GM23338 (cell line): ENCODE measurements around the gene KRTAP4-11. TPM values are rescaled to one million over a fixed set of nuclear protein-coding genes. Genes with fewer than 3 reads are reported as not detected.

Experiments used
- ATAC-seq: fragments of 200-7000 bp; cut with Tn5 transposase; 3 replicates; pipeline ENCODE4 v1.9.1; 2020
- DNase-seq: peaks from one replicate; pipeline ENCODE4 v3.0.0-alpha.2; 2015; ENCODE audit warnings: low spot score
- H2AFZ ChIP-seq: fragments of 200-600 bp; sonication (generic); 2 replicates; pipeline ENCODE4 v1.8.0; 2016; ENCODE audit warnings: antibody characterized with exemption, mild to moderate bottlenecking, moderate library complexity
- H3F3A ChIP-seq: fragments of 200-600 bp; sonication (generic); replicated peaks from 2 replicates; pipeline ENCODE4 v1.8.0; 2017; ENCODE audit warnings: antibody characterized with exemption, mixed run types, low read depth
- H3K27ac ChIP-seq: fragments of 200-600 bp; sonication (generic); 2 replicates; pipeline ENCODE4 v1.6.1; 2016; ENCODE audit warnings: low read depth
- H3K27me3 ChIP-seq: fragments of 200-600 bp; sonication (generic); 2 replicates; pipeline ENCODE4 v1.8.0; 2016; ENCODE audit warnings: mild to moderate bottlenecking, mixed run types, moderate library complexity; ENCODE audit not compliant: insufficient read depth
- H3K36me3 ChIP-seq: fragments of 200-600 bp; sonication (generic); 2 replicates; pipeline ENCODE4 v1.8.0; 2016; ENCODE audit warnings: mild to moderate bottlenecking; ENCODE audit not compliant: insufficient read depth
- H3K4me1 ChIP-seq: fragments of 200-600 bp; sonication (generic); 2 replicates; pipeline ENCODE4 v1.8.0; 2016; ENCODE audit warnings: mild to moderate bottlenecking, moderate library complexity; ENCODE audit not compliant: insufficient read depth
- H3K4me2 ChIP-seq: fragments of 200-600 bp; sonication (generic); 2 replicates; pipeline ENCODE4 v1.7.1; 2017; ENCODE audit warnings: mixed run types
- H3K4me3 ChIP-seq: fragments of 200-600 bp; sonication (generic); 2 replicates; pipeline ENCODE4 v1.6.1; 2016; ENCODE audit warnings: mixed run types
- H3K79me2 ChIP-seq: fragments of 200-600 bp; sonication (generic); replicated peaks from 2 replicates; pipeline ENCODE4 v1.8.0; 2017; ENCODE audit warnings: mild to moderate bottlenecking; ENCODE audit not compliant: insufficient read depth
- H3K9me2 ChIP-seq: fragments of 200-600 bp; sonication (generic); 2 replicates; pipeline ENCODE4 v1.8.0; 2017; ENCODE audit not compliant: insufficient read depth
- H4K20me1 ChIP-seq: fragments of 200-600 bp; sonication (generic); replicated peaks from 2 replicates; pipeline ENCODE4 v1.8.0; 2017; ENCODE audit warnings: mild to moderate bottlenecking; ENCODE audit not compliant: insufficient read depth
- H3K27ac Mint-ChIP-seq: 2 replicates; pipeline ENCODE4 v1.8.0; 2020; ENCODE audit warnings: inconsistent platforms, mild to moderate bottlenecking, moderate library complexity, mixed read lengths
- H3K27me3 Mint-ChIP-seq: 3 replicates; pipeline ENCODE4 v1.8.0; 2022; ENCODE audit warnings: low read depth, mild to moderate bottlenecking, moderate library complexity, mixed read lengths, inconsistent platforms; ENCODE audit not compliant: insufficient read depth, poor library complexity
- H3K36me3 Mint-ChIP-seq: 3 replicates; pipeline ENCODE4 v1.8.0; 2021; ENCODE audit warnings: low read depth, mild to moderate bottlenecking, inconsistent platforms, moderate library complexity, mixed read lengths
- H3K4me1 Mint-ChIP-seq: 3 replicates; pipeline ENCODE4 v1.8.0; 2020; ENCODE audit warnings: mild to moderate bottlenecking, inconsistent platforms, mixed read lengths
- H3K4me3 Mint-ChIP-seq: 3 replicates; pipeline ENCODE4 v1.8.0; 2021; ENCODE audit warnings: moderate library complexity, mild to moderate bottlenecking, inconsistent platforms, mixed read lengths
- H3K9me3 Mint-ChIP-seq: 3 replicates; pipeline ENCODE4 v1.8.0; 2020; ENCODE audit warnings: moderate library complexity, mild to moderate bottlenecking, inconsistent platforms, mixed read lengths
- CREB1 ChIP-seq: fragments of 250-450 bp; sonication (Bioruptor Pico); IDR thresholded peaks from 2 replicates; pipeline ENCODE4 v1.5.0; 2020; ENCODE audit warnings: low read depth, mild to moderate bottlenecking, moderate library complexity
- EZH2 ChIP-seq: fragments of 200-600 bp; sonication (generic); IDR thresholded peaks from one replicate; pipeline ENCODE4 v1.8.0; 2017; ENCODE audit warnings: antibody characterized with exemption, mild to moderate bottlenecking, low read depth; ENCODE audit not compliant: unreplicated experiment
- EZH2phosphoT487 ChIP-seq: fragments of 200-600 bp; sonication (generic); IDR thresholded peaks from one replicate; pipeline ENCODE4 v1.8.1; 2018; ENCODE audit warnings: antibody characterized with exemption; ENCODE audit not compliant: unreplicated experiment
- JUNB ChIP-seq: IDR thresholded peaks from one replicate; pipeline ENCODE4 v1.6.1; 2016; ENCODE audit warnings: antibody characterized with exemption; ENCODE audit not compliant: unreplicated experiment
- NANOG ChIP-seq: IDR thresholded peaks from 2 replicates; pipeline ENCODE4 v1.6.1; 2016; ENCODE audit warnings: antibody characterized with exemption, borderline replicate concordance
- POLR2AphosphoS5 ChIP-seq: IDR thresholded peaks from 2 replicates; pipeline ENCODE4 v1.6.1; 2016; ENCODE audit warnings: antibody characterized with exemption, low read depth
- STAT1 ChIP-seq: IDR thresholded peaks from one replicate; pipeline ENCODE4 v1.6.1; 2016; ENCODE audit warnings: antibody characterized with exemption; ENCODE audit not compliant: unreplicated experiment
- ZNF114 ChIP-seq: fragments of 250-450 bp; sonication (Bioruptor Pico); IDR thresholded peaks from 2 replicates; pipeline ENCODE4 v1.5.0; 2020; ENCODE audit warnings: mild to moderate bottlenecking, moderate library complexity
- ZNF331 ChIP-seq: fragments of 250-450 bp; sonication (Bioruptor Pico); IDR thresholded peaks from 2 replicates; pipeline ENCODE4 v1.5.0; 2020; ENCODE audit warnings: low read depth, mild to moderate bottlenecking, moderate library complexity
- polyA plus RNA-seq: library from polyadenylated mRNA; unstranded; fragments of >200 nt; fragmentation: Nextera tagmentation; extraction: Ambion mirVana; gene quantifications from 2 replicates; pipeline ENCODE4 v1.2.1, GENCODE V29; 2016
- total RNA-seq: library from RNA; depleted of rRNA; stranded (reverse); fragments of >200 nt; shearing (Covaris generic); gene quantifications from 2 replicates; pipeline ENCODE4 v1.2.3, GENCODE V29; 2014
- TF ChIP-seq, protein P1 (sequence below): IDR thresholded peaks from 2 replicates; pipeline ENCODE4 v1.6.1; 2016; ENCODE audit warnings: antibody characterized with exemption
- TF ChIP-seq, protein P2 (sequence below): IDR thresholded peaks from one replicate; pipeline ENCODE4 v1.6.1; 2018; ENCODE audit warnings: antibody characterized with exemption; ENCODE audit not compliant: unreplicated experiment
- TF ChIP-seq, protein P3 (sequence below), 2 experiments: fragments of 200-600 bp in 1 of 2; sonication (generic) in 1 of 2; conservative IDR thresholded peaks; 2 replicates each; pipeline versions ENCODE4 v1.5.1 to v1.6.1; 2016 to 2017; ENCODE audit warnings: antibody characterized with exemption in 2 of 2, low read depth in 2 of 2, mild to moderate bottlenecking in 2 of 2, moderate library complexity in 1 of 2
- TF ChIP-seq, protein P4 (sequence below): fragments of 250-450 bp; sonication (Bioruptor Pico); IDR thresholded peaks from 2 replicates; pipeline ENCODE4 v1.5.0; 2020; ENCODE audit warnings: mild to moderate bottlenecking, moderate library complexity

The KRTAP4-11 gene
- total and polyA plus RNA-seq, 2 experiments from 2014 or later, result not detected

DNA sequence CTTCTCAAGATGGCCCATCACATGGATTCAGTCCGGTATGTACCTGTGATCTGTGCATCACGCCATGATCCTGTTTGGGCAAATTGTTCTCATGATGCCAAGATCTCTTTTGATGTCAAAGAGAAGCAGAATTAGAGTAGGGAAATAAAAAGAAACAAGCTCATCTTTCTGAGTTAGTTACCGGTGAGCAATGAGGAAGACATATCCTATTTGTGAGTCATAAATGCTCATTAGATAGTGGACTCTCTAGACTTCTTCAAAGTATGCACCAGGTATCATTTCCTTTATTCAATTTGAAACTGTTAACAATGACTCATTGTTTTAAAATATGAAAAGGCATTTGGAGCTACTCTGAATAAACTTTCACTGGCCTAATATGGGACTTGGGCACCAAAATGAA is 13.8 kb upstream of the KRTAP4-11 start:
- Histone ChIP-seq H3K27ac (no peak overlapping the region), H2AFZ (no peak overlapping the region), H3K79me2 (no peaks in the 10 kb centered on the region), H3K36me3 (no peaks in the 10 kb centered on the region), H3K4me3 (no peak overlapping the region), H3K4me1 (no peaks in the 10 kb centered on the region), H3K4me2 (no peak overlapping the region), H4K20me1 (no peaks in the 10 kb centered on the region), H3K9me2 (no peaks in the 10 kb centered on the region), H3K27me3 (no peaks in the 10 kb centered on the region), H3F3A (no peaks in the 10 kb centered on the region)
- Mint-ChIP-seq H3K4me1 (no peaks in the 10 kb centered on the region), H3K36me3 (no peaks in the 10 kb centered on the region), H3K27me3 (peaks cover 2% of the 10 kb centered on the region), H3K27ac (no peak overlapping the region), H3K9me3 (no peaks in the 10 kb centered on the region; the same call in 2 of the 3 replicates), H3K4me3 (no peak overlapping the region)
- no peak for ATAC-seq
- DNase-seq, result no peak
- TF ChIP-seq CREB1 (CRISPR knock-in tag), result no peak
- no peak for TF ChIP-seq ZNF114 (CRISPR knock-in tag)
- no peak for TF ChIP-seq ZNF331 (CRISPR knock-in tag)
- TF ChIP-seq NANOG, result no peak
- no peak for TF ChIP-seq STAT1
- no peak for TF ChIP-seq EZH2
- TF ChIP-seq, protein P1, sequence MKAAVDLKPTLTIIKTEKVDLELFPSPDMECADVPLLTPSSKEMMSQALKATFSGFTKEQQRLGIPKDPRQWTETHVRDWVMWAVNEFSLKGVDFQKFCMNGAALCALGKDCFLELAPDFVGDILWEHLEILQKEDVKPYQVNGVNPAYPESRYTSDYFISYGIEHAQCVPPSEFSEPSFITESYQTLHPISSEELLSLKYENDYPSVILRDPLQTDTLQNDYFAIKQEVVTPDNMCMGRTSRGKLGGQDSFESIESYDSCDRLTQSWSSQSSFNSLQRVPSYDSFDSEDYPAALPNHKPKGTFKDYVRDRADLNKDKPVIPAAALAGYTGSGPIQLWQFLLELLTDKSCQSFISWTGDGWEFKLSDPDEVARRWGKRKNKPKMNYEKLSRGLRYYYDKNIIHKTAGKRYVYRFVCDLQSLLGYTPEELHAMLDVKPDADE, result no peak
- TF ChIP-seq, protein P2, sequence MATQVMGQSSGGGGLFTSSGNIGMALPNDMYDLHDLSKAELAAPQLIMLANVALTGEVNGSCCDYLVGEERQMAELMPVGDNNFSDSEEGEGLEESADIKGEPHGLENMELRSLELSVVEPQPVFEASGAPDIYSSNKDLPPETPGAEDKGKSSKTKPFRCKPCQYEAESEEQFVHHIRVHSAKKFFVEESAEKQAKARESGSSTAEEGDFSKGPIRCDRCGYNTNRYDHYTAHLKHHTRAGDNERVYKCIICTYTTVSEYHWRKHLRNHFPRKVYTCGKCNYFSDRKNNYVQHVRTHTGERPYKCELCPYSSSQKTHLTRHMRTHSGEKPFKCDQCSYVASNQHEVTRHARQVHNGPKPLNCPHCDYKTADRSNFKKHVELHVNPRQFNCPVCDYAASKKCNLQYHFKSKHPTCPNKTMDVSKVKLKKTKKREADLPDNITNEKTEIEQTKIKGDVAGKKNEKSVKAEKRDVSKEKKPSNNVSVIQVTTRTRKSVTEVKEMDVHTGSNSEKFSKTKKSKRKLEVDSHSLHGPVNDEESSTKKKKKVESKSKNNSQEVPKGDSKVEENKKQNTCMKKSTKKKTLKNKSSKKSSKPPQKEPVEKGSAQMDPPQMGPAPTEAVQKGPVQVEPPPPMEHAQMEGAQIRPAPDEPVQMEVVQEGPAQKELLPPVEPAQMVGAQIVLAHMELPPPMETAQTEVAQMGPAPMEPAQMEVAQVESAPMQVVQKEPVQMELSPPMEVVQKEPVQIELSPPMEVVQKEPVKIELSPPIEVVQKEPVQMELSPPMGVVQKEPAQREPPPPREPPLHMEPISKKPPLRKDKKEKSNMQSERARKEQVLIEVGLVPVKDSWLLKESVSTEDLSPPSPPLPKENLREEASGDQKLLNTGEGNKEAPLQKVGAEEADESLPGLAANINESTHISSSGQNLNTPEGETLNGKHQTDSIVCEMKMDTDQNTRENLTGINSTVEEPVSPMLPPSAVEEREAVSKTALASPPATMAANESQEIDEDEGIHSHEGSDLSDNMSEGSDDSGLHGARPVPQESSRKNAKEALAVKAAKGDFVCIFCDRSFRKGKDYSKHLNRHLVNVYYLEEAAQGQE, result no peak
- TF ChIP-seq, protein P3, sequence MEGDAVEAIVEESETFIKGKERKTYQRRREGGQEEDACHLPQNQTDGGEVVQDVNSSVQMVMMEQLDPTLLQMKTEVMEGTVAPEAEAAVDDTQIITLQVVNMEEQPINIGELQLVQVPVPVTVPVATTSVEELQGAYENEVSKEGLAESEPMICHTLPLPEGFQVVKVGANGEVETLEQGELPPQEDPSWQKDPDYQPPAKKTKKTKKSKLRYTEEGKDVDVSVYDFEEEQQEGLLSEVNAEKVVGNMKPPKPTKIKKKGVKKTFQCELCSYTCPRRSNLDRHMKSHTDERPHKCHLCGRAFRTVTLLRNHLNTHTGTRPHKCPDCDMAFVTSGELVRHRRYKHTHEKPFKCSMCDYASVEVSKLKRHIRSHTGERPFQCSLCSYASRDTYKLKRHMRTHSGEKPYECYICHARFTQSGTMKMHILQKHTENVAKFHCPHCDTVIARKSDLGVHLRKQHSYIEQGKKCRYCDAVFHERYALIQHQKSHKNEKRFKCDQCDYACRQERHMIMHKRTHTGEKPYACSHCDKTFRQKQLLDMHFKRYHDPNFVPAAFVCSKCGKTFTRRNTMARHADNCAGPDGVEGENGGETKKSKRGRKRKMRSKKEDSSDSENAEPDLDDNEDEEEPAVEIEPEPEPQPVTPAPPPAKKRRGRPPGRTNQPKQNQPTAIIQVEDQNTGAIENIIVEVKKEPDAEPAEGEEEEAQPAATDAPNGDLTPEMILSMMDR (conservative IDR thresholded peaks at IDR 0.05; ENCODE audit: low read depth in 2 of 2), result no peak
- no peak for TF ChIP-seq POLR2AphosphoS5
- TF ChIP-seq JUNB, result no peak
- TF ChIP-seq, protein P4, sequence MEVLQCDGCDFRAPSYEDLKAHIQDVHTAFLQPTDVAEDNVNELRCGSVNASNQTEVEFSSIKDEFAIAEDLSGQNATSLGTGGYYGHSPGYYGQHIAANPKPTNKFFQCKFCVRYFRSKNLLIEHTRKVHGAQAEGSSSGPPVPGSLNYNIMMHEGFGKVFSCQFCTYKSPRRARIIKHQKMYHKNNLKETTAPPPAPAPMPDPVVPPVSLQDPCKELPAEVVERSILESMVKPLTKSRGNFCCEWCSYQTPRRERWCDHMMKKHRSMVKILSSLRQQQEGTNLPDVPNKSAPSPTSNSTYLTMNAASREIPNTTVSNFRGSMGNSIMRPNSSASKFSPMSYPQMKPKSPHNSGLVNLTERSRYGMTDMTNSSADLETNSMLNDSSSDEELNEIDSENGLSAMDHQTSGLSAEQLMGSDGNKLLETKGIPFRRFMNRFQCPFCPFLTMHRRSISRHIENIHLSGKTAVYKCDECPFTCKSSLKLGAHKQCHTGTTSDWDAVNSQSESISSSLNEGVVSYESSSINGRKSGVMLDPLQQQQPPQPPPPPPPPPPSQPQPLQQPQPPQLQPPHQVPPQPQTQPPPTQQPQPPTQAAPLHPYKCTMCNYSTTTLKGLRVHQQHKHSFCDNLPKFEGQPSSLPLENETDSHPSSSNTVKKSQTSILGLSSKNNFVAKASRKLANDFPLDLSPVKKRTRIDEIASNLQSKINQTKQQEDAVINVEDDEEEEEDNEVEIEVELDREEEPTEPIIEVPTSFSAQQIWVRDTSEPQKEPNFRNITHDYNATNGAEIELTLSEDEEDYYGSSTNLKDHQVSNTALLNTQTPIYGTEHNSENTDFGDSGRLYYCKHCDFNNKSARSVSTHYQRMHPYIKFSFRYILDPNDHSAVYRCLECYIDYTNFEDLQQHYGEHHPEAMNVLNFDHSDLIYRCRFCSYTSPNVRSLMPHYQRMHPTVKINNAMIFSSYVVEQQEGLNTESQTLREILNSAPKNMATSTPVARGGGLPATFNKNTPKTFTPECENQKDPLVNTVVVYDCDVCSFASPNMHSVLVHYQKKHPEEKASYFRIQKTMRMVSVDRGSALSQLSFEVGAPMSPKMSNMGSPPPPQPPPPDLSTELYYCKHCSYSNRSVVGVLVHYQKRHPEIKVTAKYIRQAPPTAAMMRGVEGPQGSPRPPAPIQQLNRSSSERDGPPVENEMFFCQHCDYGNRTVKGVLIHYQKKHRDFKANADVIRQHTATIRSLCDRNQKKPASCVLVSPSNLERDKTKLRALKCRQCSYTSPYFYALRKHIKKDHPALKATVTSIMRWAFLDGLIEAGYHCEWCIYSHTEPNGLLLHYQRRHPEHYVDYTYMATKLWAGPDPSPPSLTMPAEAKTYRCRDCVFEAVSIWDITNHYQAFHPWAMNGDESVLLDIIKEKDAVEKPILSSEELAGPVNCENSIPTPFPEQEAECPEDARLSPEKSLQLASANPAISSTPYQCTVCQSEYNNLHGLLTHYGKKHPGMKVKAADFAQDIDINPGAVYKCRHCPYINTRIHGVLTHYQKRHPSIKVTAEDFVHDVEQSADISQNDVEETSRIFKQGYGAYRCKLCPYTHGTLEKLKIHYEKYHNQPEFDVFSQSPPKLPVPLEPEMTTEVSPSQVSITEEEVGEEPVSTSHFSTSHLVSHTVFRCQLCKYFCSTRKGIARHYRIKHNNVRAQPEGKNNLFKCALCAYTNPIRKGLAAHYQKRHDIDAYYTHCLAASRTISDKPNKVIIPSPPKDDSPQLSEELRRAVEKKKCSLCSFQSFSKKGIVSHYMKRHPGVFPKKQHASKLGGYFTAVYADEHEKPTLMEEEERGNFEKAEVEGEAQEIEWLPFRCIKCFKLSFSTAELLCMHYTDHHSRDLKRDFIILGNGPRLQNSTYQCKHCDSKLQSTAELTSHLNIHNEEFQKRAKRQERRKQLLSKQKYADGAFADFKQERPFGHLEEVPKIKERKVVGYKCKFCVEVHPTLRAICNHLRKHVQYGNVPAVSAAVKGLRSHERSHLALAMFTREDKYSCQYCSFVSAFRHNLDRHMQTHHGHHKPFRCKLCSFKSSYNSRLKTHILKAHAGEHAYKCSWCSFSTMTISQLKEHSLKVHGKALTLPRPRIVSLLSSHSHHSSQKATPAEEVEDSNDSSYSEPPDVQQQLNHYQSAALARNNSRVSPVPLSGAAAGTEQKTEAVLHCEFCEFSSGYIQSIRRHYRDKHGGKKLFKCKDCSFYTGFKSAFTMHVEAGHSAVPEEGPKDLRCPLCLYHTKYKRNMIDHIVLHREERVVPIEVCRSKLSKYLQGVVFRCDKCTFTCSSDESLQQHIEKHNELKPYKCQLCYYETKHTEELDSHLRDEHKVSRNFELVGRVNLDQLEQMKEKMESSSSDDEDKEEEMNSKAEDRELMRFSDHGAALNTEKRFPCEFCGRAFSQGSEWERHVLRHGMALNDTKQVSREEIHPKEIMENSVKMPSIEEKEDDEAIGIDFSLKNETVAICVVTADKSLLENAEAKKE (CRISPR knock-in tag), result no peak
- TF ChIP-seq EZH2phosphoT487, result no peak
